ENCODE measurements around the gene SMG9. TPM values are rescaled to one million over a fixed set of nuclear protein-coding genes. Genes with fewer than 3 reads are reported as not detected.
A peak's percentile ranks its signal among the peaks of the same experiment; 100 is the strongest.

SMG9 gene
- total RNA-seq, 1 experiment from 2014 or later: 25.7 TPM

DNA sequence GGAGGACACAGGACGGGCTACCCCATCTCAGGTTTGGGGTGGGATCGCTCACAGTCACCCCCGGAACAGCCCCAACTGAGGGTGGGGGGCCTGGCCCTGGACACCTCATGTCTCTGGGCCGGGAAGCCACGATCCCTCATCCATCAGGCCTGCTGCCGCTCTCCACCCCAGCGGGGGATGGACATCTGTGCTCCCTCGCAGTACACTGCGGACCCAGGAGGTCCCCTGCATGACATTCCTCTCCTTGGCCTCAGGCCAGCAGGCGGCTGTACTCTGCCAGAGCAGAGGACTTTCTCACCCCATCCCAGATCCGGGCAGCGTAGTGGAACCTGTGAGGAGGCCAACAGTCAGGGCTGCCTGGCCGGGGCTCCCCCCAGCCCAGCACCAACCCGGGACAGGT lies 23.4 kb downstream of the SMG9 start:
- H3K27me3 ChIP-seq: no peaks in the 10 kb centered on the region
- H3K9me3 ChIP-seq (replicated peaks): no peaks in the 10 kb centered on the region
- peaks cover 24% of the 10 kb centered on the region for H3K4me1 ChIP-seq
- peak; percentile 38 to 53 for DNase-seq
- H3K27ac ChIP-seq: peak overlapping the region; percentile 53
- H3K4me3 ChIP-seq: no peak overlapping the region
- peaks cover 16% of the 10 kb centered on the region for H3K36me3 ChIP-seq

DNA sequence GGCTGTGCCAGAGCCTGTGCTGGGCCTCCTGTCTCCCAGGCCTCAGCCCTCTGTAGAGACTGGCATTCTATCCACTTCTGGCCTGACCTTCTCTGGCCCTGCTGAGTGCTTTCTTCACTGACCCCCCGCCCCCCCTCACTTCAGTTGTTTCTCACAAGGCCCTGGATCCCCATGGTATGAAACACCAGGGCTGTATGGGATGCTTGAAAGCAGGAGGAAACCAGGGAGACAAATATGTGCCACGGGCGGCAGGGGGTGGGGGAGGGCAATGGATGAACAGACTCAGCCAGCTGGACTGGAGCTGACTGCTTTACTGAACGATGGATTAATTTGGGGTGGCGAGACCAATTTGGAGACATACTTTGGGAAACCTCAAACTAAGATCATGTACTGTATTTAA lies 24.8 kb downstream of the SMG9 start:
- H3K36me3 ChIP-seq: peaks cover 15% of the 10 kb centered on the region

DNA sequence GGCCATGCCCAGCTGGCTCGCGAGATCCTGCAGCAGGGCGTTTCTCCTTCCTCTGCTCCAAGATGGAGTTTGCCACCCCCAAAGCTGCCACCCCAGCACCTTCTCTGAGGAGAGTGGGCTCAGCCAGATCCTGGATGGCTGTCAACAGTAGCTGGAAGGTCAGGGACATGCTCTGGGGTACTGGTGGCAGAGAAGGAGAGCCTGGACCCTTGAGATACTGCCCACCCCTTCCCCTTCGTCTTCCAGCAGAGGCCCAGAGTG lies 27.2 kb downstream of the SMG9 start:
- no peak for DNase-seq
- Histone ChIP-seq H3K27ac (no peak overlapping the region), H3K36me3 (peaks cover 7% of the 10 kb centered on the region), H3K4me1 (peaks cover 14% of the 10 kb centered on the region), H3K27me3 (no peaks in the 10 kb centered on the region), H3K9me3 (replicated peaks) (no peaks in the 10 kb centered on the region), H3K4me3 (no peak overlapping the region)

More for the DNA sequence above, 24.8 kb downstream of the SMG9 start:
- Histone ChIP-seq H3K27ac (0 out of 2 replicates have a peak overlapping the region, but pooled peaks have one; percentile 9), H3K27me3 (no peaks in the 10 kb centered on the region), H3K4me1 (peaks cover 24% of the 10 kb centered on the region), H3K4me3 (no peak overlapping the region), H3K9me3 (replicated peaks) (no peaks in the 10 kb centered on the region)
- no peak for DNase-seq

DNA sequence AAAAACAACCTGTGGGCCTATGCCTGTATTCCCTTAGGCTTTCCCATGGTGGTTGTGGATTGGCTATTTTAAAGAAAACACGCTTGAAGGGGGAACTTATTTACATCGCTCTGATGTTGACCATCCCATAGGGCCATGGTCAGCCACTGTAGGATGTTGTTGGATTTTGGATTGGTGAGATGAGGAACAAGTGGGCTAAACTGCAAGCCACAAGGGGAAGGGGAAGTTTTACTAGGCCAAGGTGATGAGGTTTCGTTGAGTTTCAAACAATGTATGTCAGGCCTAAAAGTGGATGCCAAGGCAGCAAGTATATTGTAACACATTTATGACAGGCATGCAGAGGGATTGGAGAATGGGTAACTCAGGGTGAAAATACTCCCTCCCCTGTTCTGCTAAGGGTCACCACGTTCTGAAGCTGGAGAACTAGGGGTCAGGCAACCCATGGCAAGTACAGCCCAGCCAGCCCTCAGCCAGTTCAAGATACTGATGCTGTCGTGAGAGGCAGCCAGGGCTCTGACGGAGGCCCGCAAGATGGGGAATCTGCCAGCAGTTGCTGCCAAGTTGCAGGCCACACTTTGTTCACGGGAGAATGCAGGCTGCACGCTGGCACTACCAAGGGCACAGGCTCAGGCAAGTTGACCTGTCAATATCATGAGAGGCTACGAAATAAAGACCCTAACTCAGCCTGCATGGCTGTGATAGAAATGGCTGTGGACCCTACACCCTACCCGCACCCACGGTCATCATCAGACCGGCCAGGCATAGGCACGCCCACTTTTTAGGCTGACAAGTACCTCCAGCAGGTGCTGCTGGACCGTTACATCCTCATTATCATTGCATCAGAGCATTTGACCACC lies 27.8 kb downstream of the SMG9 start:
- no peak overlapping the region for H3K4me3 ChIP-seq
- DNase-seq: no peak
- no peak overlapping the region for H3K27ac ChIP-seq
- H3K36me3 ChIP-seq: peaks cover 7% of the 10 kb centered on the region
- no peaks in the 10 kb centered on the region for H3K9me3 ChIP-seq (replicated peaks)
- peaks cover 9% of the 10 kb centered on the region for H3K4me1 ChIP-seq
- no peaks in the 10 kb centered on the region for H3K27me3 ChIP-seq

DNA sequence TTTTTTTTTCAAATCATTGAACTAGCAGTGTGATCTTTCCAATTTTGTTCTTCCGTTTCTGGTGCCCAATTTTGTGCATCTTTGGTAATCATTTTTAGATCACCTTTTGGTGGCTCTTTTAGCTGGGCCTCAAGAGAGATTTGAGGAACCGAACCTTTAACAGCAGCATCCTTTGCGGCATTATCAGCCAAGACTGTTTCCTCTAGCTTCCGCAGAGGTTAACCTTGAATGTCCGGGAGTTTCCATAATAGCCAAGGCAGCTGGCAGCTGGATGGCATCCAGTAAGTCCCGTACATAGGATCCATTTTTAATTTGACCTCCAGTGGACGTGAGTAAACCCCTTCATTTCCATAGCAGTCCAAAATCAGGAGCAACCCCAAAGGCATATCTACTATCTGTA lies 29.3 kb downstream of the SMG9 start:
- no peak overlapping the region for H3K4me3 ChIP-seq
- H3K27me3 ChIP-seq: no peaks in the 10 kb centered on the region
- H3K9me3 ChIP-seq (replicated peaks): no peaks in the 10 kb centered on the region
- H3K4me1 ChIP-seq: no peaks in the 10 kb centered on the region
- no peaks in the 10 kb centered on the region; the same call in 1 of the 2 replicates for H3K36me3 ChIP-seq
- no peak for DNase-seq
- no peak overlapping the region for H3K27ac ChIP-seq

DNA sequence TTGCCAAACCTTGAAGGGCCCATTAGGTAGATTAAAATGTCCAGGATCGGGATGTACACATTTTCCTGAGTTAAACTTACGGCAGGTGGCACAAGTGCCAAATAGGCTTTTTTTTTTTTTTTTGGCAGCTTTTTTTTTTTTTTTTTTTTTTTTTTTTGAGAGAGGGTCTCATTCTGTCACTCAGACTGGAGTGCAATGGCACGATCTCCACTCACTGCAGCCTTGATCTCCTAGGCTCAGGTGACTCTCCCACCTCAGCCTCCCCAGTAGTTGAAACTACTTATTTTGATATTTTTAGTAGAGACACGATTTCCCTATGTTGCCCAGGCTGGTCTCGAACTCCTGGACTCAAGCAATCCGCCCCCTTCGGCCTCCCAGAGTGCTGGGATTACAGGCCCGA lies 29.9 kb downstream of the SMG9 start:
- Histone ChIP-seq H3K27me3 (no peaks in the 10 kb centered on the region), H3K4me3 (no peak overlapping the region), H3K36me3 (no peaks in the 10 kb centered on the region), H3K9me3 (replicated peaks) (no peaks in the 10 kb centered on the region), H3K4me1 (no peaks in the 10 kb centered on the region), H3K27ac (no peak overlapping the region)
- DNase-seq: no peak

DNA sequence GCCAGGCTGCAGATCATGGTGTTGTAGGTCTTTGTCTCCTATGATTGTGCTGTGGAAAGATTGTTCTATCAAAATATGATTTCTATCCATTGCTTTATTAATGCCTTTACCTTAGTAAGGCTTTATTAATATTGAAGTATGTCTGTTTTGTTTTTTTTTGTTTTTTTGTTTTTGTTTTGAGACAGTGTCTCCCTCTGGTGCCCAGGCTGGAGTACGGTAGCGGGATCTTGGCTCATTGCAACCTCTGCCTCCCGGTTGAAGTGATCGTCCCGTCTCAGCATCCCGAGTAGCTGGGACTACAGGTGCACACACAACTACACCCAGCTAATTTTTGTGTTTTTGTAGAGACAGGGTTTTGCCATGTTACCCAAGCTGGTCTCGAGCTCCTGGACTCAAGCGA lies 31.2 kb downstream of the SMG9 start:
- H3K9me3 ChIP-seq (replicated peaks): no peaks in the 10 kb centered on the region
- no peak overlapping the region for H3K4me3 ChIP-seq
- H3K27ac ChIP-seq: no peak overlapping the region
- no peak for DNase-seq
- no peaks in the 10 kb centered on the region for H3K27me3 ChIP-seq
- no peaks in the 10 kb centered on the region for H3K4me1 ChIP-seq
- H3K36me3 ChIP-seq: no peaks in the 10 kb centered on the region

DNA sequence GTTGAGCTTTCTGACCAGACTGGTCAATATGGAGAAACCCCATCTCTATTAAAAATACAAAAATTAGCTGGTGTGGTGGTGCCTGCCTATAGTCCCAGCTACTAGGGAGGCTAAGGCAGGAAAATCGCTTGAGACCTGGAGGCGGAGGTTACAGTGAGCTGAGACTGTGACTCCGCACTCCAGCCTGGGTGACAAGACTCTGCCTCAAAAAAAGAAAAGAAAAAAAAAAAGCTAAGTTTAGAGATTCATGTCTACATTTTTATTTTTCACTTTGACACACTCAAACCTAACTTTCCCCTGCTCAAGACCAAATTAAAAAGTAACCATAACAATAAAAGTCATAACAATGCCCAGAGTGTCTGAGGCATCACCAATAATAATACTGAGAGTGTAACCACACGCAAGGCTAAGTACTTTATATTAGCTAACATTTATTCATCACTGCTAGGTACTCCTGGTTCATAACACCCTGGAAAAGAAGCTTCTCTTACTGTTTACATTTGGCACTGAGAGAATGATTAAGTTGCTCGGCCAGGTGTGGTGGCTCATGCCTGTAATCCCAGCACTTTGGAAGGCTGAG lies 33.2 kb downstream of the SMG9 start:
- Histone ChIP-seq H3K4me1 (no peaks in the 10 kb centered on the region), H3K4me3 (no peak overlapping the region), H3K9me3 (replicated peaks) (no peaks in the 10 kb centered on the region), H3K36me3 (no peaks in the 10 kb centered on the region), H3K27ac (no peak overlapping the region), H3K27me3 (no peaks in the 10 kb centered on the region)
- DNase-seq: no peak

DNA sequence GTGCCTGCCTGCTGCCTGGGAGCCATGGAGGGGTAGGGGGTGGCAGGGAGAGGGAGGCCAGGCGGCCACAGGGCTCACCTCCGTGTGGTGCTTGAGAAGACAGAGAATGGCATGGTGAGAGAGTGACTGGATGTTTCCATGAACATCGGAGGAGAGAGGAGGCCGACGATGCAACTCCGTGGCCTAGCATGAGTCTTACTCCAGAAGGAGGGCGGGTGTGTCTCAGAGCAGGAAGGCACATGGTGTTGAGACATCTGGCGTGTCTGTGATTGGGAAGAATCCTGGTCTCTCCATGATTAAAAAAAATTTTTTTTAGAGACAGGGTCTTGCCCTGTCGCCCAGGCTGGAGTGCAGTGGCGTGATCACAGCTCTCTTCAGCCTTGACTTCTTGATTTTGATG lies 33.8 kb downstream of the SMG9 start:
- DNase-seq: no peak
- Histone ChIP-seq H3K27me3 (no peaks in the 10 kb centered on the region), H3K4me1 (no peaks in the 10 kb centered on the region), H3K9me3 (replicated peaks) (no peaks in the 10 kb centered on the region), H3K36me3 (no peaks in the 10 kb centered on the region), H3K4me3 (no peak overlapping the region), H3K27ac (no peak overlapping the region)

DNA sequence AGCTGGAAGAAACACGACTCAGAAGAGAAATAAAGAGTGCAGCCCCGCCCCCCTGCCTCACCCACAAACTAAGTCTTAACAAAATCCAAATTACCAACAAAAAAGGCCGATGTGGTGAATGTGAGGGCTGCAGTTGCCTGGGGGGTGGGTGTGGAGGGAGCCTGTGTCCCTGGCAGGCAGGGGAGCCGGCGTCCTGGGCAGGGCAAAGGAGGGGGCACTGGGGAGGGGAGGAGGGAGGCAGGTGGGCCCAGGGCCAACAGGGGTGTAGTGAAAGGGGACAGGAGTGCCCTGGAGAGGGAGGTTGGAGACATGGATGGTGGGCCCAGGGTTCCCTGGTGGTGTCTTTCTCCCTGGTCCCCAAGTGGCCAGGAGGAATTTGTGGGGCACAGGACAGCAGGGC lies 34.8 kb downstream of the SMG9 start:
- no peak overlapping the region for H3K27ac ChIP-seq
- no peak for DNase-seq

DNA sequence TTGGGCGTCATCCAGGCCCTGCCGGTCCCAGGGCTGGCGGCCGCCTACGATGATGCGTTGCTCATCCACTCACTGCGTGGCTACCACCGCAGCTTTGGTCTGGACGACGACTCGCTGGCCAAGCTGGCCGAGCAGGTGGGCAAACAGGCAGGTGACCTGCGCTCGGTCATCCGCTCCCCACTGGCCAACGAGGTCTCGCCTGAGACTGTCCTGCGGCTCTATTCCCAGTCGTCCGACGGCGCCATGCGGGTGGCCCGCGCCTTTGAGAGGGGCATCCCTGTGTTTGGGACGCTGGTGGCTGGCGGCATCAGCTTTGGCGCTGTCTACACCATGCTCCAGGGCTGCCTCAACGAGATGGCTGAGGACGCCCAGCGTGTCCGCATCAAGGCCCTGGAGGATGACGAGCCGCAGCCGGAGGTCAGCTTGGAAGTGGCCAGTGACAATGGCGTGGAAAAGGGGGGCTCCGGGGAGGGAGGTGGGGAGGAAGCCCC lies 35.3 kb downstream of the SMG9 start:
- no peak for DNase-seq
- no peaks in the 10 kb centered on the region for H3K4me1 ChIP-seq
- H3K4me3 ChIP-seq: no peak overlapping the region
- H3K27ac ChIP-seq: no peak overlapping the region
- no peaks in the 10 kb centered on the region for H3K9me3 ChIP-seq (replicated peaks)
- no peaks in the 10 kb centered on the region for H3K27me3 ChIP-seq
- no peaks in the 10 kb centered on the region for H3K36me3 ChIP-seq

More for the DNA sequence above, 34.8 kb downstream of the SMG9 start:
- H3K4me3 ChIP-seq: no peak overlapping the region
- H3K36me3 ChIP-seq: no peaks in the 10 kb centered on the region
- no peaks in the 10 kb centered on the region for H3K27me3 ChIP-seq
- no peaks in the 10 kb centered on the region for H3K4me1 ChIP-seq
- no peaks in the 10 kb centered on the region for H3K9me3 ChIP-seq (replicated peaks)

DNA sequence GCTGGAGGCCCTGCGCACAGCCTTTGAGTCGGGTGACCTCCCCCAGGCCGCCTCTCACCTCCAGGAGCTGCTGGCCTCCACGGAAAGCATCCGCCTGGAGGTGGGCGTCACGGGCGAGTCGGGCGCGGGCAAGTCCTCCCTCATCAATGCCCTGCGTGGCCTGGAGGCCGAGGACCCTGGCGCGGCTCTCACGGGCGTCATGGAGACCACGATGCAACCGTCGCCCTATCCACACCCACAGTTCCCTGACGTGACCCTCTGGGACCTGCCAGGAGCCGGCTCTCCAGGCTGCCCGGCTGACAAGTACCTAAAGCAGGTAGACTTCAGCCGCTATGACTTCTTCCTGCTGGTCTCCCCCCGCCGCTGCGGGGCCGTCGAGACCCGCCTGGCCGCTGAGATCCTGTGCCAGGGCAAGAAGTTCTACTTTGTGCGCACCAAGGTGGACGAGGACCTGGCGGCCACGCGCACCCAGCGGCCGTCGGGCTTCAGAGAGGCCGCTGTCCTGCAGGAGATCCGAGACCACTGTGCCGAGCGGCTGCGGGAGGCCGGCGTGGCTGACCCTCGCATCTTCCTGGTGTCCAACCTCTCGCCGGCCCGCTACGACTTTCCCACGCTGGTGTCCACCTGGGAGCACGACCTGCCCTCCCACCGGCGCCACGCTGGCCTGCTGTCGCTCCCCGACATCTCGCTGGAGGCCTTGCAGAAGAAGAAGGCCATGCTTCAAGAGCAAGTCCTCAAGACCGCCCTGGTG lies 36.0 kb downstream of the SMG9 start:
- Histone ChIP-seq H3K4me1 (no peaks in the 10 kb centered on the region), H3K4me3 (no peak overlapping the region), H3K27ac (no peak overlapping the region), H3K9me3 (replicated peaks) (no peaks in the 10 kb centered on the region), H3K27me3 (no peaks in the 10 kb centered on the region), H3K36me3 (no peaks in the 10 kb centered on the region)
- no peak for DNase-seq

DNA sequence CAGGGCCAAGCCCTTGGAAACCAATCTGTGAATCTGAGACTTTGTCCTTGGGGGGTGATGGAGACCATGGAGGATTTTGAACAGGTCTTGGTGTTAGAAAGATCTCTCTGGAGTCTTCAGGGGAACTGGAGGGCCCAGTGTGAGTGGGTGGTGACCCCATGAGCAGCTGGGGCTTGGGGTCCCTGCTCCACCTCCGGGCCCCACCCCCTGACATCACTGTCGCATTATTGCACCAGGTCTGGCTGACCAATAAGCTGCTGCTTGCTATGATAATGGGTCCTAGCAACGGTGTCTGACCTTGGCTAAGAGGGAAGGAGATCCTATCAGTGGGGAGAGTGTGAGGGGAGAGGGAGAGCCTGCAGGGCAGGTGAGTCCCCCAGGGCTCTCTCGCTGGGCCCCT lies 39.0 kb downstream of the SMG9 start, which contains the start of gene IRGC:
TSS of gene IRGC (plus strand) at position 301 of the 400 bp plus-strand sequence. CDS start 2,483 bp downstream, outside the sequence.
- H3K4me3 ChIP-seq: no peak within 1 kb of the TSS
- no peak within 1 kb of the TSS for H3K27ac ChIP-seq
- no peaks in the 10 kb centered on the region for H3K9me3 ChIP-seq (replicated peaks)
- H3K4me1 ChIP-seq: 0 out of 2 replicates have a peak, but pooled peaks cover 3% of the 10 kb centered on the region
- no peak for DNase-seq
- H3K27me3 ChIP-seq: no peaks in the 10 kb centered on the region
- no peaks in the 10 kb centered on the region for H3K36me3 ChIP-seq

DNA sequence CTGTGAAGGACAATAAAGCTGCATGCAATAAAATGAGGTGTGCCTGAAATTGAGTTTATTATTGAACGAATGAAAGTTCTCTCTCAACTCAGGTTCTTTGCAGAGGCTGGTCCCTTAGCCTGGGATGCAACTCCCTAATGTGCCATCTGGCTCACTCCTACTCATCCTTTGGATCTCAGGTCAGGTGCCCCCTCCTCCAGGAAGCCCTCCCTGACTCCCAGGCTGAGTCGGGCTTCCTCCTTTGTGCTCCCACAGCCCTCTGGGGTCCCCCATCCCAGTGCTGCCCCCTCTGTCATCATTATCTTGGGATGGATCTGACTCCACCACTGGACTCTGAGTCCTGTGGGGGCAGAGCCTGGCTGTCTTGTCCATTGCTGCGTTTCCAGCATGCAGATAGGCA lies 41.6 kb downstream of the SMG9 start:
- Histone ChIP-seq H3K4me1 (0 out of 2 replicates have a peak, but pooled peaks cover 3% of the 10 kb centered on the region), H3K9me3 (replicated peaks) (no peaks in the 10 kb centered on the region), H3K36me3 (no peaks in the 10 kb centered on the region), H3K27ac (no peak overlapping the region), H3K4me3 (no peak overlapping the region), H3K27me3 (no peaks in the 10 kb centered on the region)
- no peak for DNase-seq

DNA sequence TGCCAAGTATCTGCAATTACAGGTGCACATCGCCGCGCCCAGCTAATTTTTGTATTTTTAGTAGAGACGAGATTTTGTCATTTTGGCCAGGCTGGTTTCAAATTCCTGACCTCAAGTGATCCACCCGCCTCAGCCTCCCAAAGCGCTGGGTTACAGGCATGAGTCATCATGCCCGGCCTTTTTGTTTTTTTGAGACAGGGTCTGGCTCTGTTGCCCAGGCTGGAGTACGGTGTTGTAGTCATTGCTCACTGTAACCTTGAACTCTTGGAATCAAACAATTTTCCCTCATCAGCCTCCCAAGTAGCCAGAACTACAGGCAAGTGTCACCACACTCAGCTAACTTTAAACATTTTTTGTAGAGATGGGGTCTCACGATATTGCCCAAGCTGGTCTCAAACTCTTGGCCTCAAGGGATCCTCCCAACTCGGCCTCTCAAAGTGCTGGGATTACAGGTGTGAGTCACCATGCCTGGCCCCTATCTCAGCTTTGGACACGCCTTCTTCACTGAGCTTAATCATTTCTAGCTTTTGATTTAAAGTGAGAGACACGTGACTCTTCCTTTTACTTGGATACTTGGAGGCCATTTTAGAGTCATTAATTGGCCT lies 42.9 kb downstream of the SMG9 start:
- no peak overlapping the region for H3K4me3 ChIP-seq
- H3K36me3 ChIP-seq: no peaks in the 10 kb centered on the region
- no peaks in the 10 kb centered on the region for H3K9me3 ChIP-seq (replicated peaks)
- no peaks in the 10 kb centered on the region for H3K27me3 ChIP-seq
- DNase-seq: no peak
- H3K4me1 ChIP-seq: 0 out of 2 replicates have a peak, but pooled peaks cover 3% of the 10 kb centered on the region
- no peak overlapping the region for H3K27ac ChIP-seq
